CD4-positive, CD25-positive, alpha-beta regulatory T cell (primary cell): Measurements from ENCODE around the gene CRACDL. TPM values are rescaled to one million over a fixed set of nuclear protein-coding genes. Genes with fewer than 3 reads are reported as not detected.

Experiments used
- ATAC-seq, 2 donors: fragments of 150-1000 bp; cut with Tn5 transposase; one replicate each; pipeline ENCODE4 v1.10.0; 2021; ENCODE audit warnings: low read depth in 2 of 2, moderate number of reproducible peaks in 2 of 2, moderate library complexity in 1 of 2
- DNase-seq, 3 donors: peaks; one replicate each; pipeline versions ENCODE4 v3.0.0 to v3.0.0-alpha.2; 2012 to 2022; ENCODE audit warnings: mixed read lengths in 1 of 3
- H3K27ac ChIP-seq: one replicate; pipeline ENCODE4 v1.7.0; 2013; ENCODE audit warnings: mild to moderate bottlenecking, low read length; ENCODE audit not compliant: insufficient read depth, poor library complexity, severe bottlenecking
- H3K27me3 ChIP-seq: one replicate; pipeline ENCODE4 v1.7.0; 2013; ENCODE audit warnings: low read length; ENCODE audit not compliant: control insufficient read depth, insufficient read depth
- H3K36me3 ChIP-seq: one replicate; pipeline ENCODE4 v1.7.0; 2013; ENCODE audit warnings: mild to moderate bottlenecking, low read length, moderate library complexity; ENCODE audit not compliant: control insufficient read depth, insufficient read depth
- H3K4me1 ChIP-seq: 2 replicates; pipeline ENCODE4 v1.7.0; 2013; ENCODE audit warnings: mild to moderate bottlenecking, low read length; ENCODE audit not compliant: insufficient read depth, control insufficient read depth, poor library complexity, severe bottlenecking
- H3K4me3 ChIP-seq: one replicate; pipeline ENCODE4 v1.7.0; 2013; ENCODE audit warnings: low read depth, mild to moderate bottlenecking, low read length, moderate library complexity
- H3K9me3 ChIP-seq, 2 experiments: 1 replicate in 1 of 2; 2 replicates in 1 of 2; pipeline ENCODE4 v1.7.0; 2013; ENCODE audit warnings: low read length in 2 of 2, mild to moderate bottlenecking in 1 of 2, moderate library complexity in 1 of 2; ENCODE audit not compliant: control insufficient read depth in 2 of 2
- H3K27ac Mint-ChIP-seq, 3 donors: one replicate each; pipeline ENCODE4 v1.8.0; 2020 to 2022; ENCODE audit warnings: mild to moderate bottlenecking in 3 of 3, mixed read lengths in 3 of 3, moderate library complexity in 2 of 3
- H3K27me3 Mint-ChIP-seq: one replicate; pipeline ENCODE4 v1.8.0; 2022; ENCODE audit warnings: mild to moderate bottlenecking, mixed read lengths
- H3K36me3 Mint-ChIP-seq: one replicate; pipeline ENCODE4 v1.8.0; 2020; ENCODE audit warnings: mixed read lengths
- H3K4me1 Mint-ChIP-seq, 4 donors: one replicate each; pipeline ENCODE4 v1.8.0; 2020 to 2022; ENCODE audit warnings: mixed read lengths in 4 of 4, mild to moderate bottlenecking in 1 of 4
- H3K4me3 Mint-ChIP-seq, 4 donors: one replicate each; pipeline ENCODE4 v1.8.0; 2020 to 2022; ENCODE audit warnings: mild to moderate bottlenecking in 4 of 4, mixed read lengths in 4 of 4, moderate library complexity in 3 of 4
- H3K9me3 Mint-ChIP-seq, 7 donors: one replicate each; pipeline ENCODE4 v1.8.0; 2020 to 2022; ENCODE audit warnings: mixed read lengths in 7 of 7, mild to moderate bottlenecking in 3 of 7, moderate library complexity in 2 of 7
- polyA plus RNA-seq, 4 donors: library from polyadenylated mRNA; unstranded; fragments of 300-500 nt; fragmentation: Illumina TruSeq; gene quantifications; one replicate each; pipeline ENCODE4 v1.2.3, GENCODE V29; 2021
- total RNA-seq: library from RNA; stranded (reverse); gene quantifications from one replicate; pipeline ENCODE4 v1.2.3, GENCODE V29; 2022

Gene CRACDL
- total and polyA plus RNA-seq, 5 donors from 2014 or later: 0.10 to 0.18 (median 0.16) TPM

DNA sequence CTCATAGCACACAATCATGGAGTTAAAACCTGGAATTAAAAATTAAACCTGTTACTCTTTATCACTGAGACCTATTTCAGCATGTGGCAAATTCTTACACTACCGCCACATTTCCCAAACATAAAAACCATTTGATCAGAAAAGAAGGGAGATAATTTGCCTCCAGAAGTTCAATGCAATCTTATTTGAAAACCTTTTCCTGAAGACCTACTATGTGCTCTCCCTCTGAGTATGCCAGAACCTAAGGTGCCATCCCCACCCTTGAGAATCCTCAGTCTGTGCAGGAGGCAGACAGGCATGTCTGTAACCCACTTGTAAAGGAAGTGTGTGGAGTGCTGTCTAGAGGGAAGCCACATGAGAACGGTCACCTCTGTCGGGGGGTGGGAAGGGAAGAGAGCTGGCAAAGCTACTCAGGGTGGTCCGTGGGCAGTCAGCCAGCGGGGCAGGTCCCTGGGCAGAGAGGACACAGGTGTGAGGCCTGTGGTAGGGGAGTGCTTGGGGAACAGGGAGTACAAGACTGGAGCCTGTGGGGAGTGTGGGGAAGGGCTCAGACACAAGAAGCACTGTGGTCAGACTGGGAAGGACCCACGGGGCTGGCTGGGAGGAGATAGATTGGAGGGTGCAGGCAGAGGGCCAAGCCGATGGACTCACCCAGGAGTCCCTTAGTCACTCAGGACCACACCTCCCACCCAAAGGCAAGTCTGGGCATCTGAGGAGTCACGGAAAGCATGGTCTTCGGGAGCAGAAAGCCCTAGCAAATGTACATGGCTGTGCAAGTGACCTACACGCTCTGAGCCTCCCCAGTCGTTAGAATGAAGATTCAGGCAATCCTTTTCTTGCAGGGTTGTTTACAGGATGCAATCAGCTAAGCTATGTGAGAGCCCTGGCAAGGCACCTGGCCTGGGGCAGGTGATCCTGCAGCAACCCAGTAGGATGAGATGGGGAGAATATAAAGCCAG, 22.8 kb downstream of the CRACDL start:
- H3K36me3 Mint-ChIP-seq: no peaks in the 10 kb centered on the region
- H3K27ac Mint-ChIP-seq: peak overlapping the region in 1 of 3 donors; percentile 20
- no peaks in the 10 kb centered on the region for H3K9me3 Mint-ChIP-seq
- H3K4me3 ChIP-seq: no peak overlapping the region
- peaks cover 4% of the 10 kb centered on the region for H3K4me1 ChIP-seq
- no peak for DNase-seq
- H3K27me3 Mint-ChIP-seq: peaks cover 43% of the 10 kb centered on the region
- ATAC-seq: no peak
- H3K27ac ChIP-seq: no peak overlapping the region
- peaks cover 0 to 16% (median 2%) of the 10 kb centered on the region in 4 donors for H3K4me1 Mint-ChIP-seq
- peaks cover 9% of the 10 kb centered on the region for H3K27me3 ChIP-seq
- H3K36me3 ChIP-seq: no peaks in the 10 kb centered on the region
- no peak overlapping the region for H3K4me3 Mint-ChIP-seq
- no peaks in the 10 kb centered on the region for H3K9me3 ChIP-seq

DNA sequence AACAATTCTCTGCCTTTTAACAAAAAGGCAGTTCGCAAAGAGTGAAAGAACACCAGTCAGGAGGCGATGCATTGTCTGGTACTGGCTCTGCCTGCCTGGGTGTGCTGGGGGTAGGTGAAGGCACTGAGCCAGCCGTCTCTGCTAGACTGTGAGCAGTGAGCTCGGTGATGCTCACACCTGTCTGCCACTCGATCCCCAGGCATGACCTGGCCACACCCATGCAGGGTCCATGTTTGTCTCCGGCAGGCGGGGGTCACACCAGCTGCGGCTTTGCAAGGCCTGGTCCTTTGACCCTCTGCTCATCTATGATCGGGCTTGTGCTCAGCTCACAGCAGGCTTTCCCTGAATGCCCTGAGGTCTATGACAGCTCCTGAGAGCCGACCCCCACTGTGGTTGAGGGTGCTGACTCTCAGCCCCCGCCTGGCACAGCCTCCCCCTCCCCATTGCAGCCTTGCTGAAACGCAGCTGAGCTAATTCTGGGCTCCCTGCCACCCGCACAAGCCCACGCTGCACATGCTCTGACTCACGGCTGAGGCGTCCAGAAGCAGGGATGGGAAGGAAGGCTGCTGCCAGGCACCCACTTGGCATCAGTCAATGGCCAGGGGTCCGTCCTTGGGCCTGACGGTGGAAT, 23.7 kb downstream of the CRACDL start:
- H3K27me3 Mint-ChIP-seq: peaks cover 36% of the 10 kb centered on the region
- H3K36me3 Mint-ChIP-seq: no peaks in the 10 kb centered on the region
- no peak overlapping the region for H3K27ac Mint-ChIP-seq
- no peaks in the 10 kb centered on the region for H3K9me3 ChIP-seq
- H3K27ac ChIP-seq: no peak overlapping the region
- ATAC-seq (no peak), DNase-seq (no peak)
- no peak overlapping the region for H3K4me3 ChIP-seq
- peaks cover 10% of the 10 kb centered on the region for H3K27me3 ChIP-seq
- H3K4me3 Mint-ChIP-seq: peak overlapping the region in 1 of 4 donors; percentile 29
- no peaks in the 10 kb centered on the region for H3K36me3 ChIP-seq
- peaks cover 0 to 16% (median 2%) of the 10 kb centered on the region in 4 donors for H3K4me1 Mint-ChIP-seq
- H3K9me3 Mint-ChIP-seq: no peaks in the 10 kb centered on the region
- H3K4me1 ChIP-seq: peaks cover 4% of the 10 kb centered on the region

DNA sequence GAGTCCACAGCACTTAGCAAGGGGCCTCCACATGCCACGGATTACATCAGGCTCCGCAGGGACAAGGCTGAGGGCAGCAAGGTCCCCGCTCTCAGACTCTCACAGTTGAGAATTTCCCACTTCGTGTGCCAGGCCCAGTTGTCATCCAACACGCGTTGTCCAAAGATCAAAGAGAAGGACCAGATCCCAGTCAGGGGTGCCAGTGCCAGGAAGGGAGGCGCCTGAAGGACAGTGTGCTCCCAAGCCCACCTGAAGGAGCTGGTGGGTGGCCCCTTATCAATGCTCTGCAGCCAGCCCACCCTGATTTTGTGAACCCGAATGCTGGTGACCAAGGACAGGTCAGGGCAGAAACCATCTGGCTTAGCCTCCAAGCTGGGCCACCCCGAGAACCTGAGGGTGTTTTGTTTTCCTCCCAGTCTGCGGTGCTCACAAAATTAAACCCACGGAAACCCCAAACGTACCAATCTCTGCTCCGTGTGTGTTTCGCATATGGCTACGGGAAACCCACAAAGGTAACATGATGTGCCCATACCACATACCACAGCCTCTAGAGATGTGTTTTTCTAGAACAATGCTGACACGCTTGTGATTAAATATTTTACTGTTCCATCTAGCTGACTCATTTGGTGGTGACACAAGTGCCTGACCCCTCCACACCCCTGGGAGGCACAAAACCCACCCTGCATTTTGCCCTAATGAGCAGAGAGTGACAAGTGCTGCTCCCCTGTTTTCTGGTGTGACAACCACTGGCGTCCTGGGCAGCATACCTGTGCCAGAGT, 24.5 kb downstream of the CRACDL start:
- ATAC-seq (no peak), DNase-seq (peak in 1 of 3 donors; percentile 34)
- Histone ChIP-seq H3K27ac (no peak overlapping the region), H3K27me3 (peaks cover 7% of the 10 kb centered on the region), H3K4me1 (peaks cover 4% of the 10 kb centered on the region), H3K4me3 (no peak overlapping the region), H3K36me3 (no peaks in the 10 kb centered on the region), H3K9me3 (no peaks in the 10 kb centered on the region)
- Mint-ChIP-seq H3K36me3 (no peaks in the 10 kb centered on the region), H3K27me3 (peaks cover 36% of the 10 kb centered on the region), H3K9me3 (no peaks in the 10 kb centered on the region), H3K4me1 (peaks cover 0 to 16% (median 2%) of the 10 kb centered on the region in 4 donors), H3K27ac (no peak overlapping the region), H3K4me3 (peak overlapping the region in 1 of 4 donors; percentile 81)

DNA sequence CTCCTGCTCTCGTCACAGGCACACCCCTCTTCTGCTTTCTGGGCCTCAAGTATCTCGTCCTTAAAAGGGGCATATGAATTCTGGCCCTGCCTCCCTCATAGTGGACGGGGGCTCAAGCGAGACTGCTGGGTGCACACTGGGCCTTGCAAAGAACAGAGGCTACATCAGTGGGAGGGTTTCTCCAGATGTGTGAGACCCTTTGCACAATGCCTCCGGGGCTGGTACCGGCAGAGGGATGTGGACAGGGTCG, 25.0 kb downstream of the CRACDL start:
- H3K27ac ChIP-seq: no peak overlapping the region
- H3K9me3 Mint-ChIP-seq: no peaks in the 10 kb centered on the region
- H3K4me1 Mint-ChIP-seq: peaks cover 0 to 16% (median 2%) of the 10 kb centered on the region in 4 donors
- H3K36me3 Mint-ChIP-seq: no peaks in the 10 kb centered on the region
- H3K4me1 ChIP-seq: peaks cover 4% of the 10 kb centered on the region
- H3K9me3 ChIP-seq: no peaks in the 10 kb centered on the region
- H3K27me3 Mint-ChIP-seq: peaks cover 36% of the 10 kb centered on the region
- no peaks in the 10 kb centered on the region for H3K36me3 ChIP-seq
- no peak overlapping the region for H3K4me3 ChIP-seq
- no peak overlapping the region for H3K4me3 Mint-ChIP-seq
- H3K27me3 ChIP-seq: peaks cover 7% of the 10 kb centered on the region
- ATAC-seq (no peak), DNase-seq (no peak)
- no peak overlapping the region for H3K27ac Mint-ChIP-seq

GRCh38 chr2:98910349-98911125, 25.5 kb downstream of the CRACDL start:
- ATAC-seq: no peak
- H3K4me1 Mint-ChIP-seq: peaks cover 0 to 16% (median 2%) of the 10 kb centered on the region in 4 donors
- Histone ChIP-seq H3K27ac (no peak overlapping the region), H3K9me3 (no peaks in the 10 kb centered on the region), H3K36me3 (no peaks in the 10 kb centered on the region), H3K4me3 (no peak overlapping the region), H3K4me1 (peaks cover 4% of the 10 kb centered on the region), H3K27me3 (peaks cover 7% of the 10 kb centered on the region)
- H3K36me3 Mint-ChIP-seq: no peaks in the 10 kb centered on the region
- H3K9me3 Mint-ChIP-seq: peaks cover 0 to 2% (median 0%) of the 10 kb centered on the region in 7 donors
- H3K27ac Mint-ChIP-seq: no peak overlapping the region
- H3K4me3 Mint-ChIP-seq: no peak overlapping the region
- no peak for DNase-seq
- peaks cover 36% of the 10 kb centered on the region for H3K27me3 Mint-ChIP-seq

GRCh38 chr2:98909317-98910211, 26.5 kb downstream of the CRACDL start:
- Histone ChIP-seq H3K4me1 (peaks cover 4% of the 10 kb centered on the region), H3K36me3 (no peaks in the 10 kb centered on the region), H3K9me3 (no peaks in the 10 kb centered on the region), H3K27me3 (peaks cover 7% of the 10 kb centered on the region), H3K4me3 (no peak overlapping the region), H3K27ac (no peak overlapping the region)
- peaks cover 36% of the 10 kb centered on the region for H3K27me3 Mint-ChIP-seq
- peaks cover 0 to 16% (median 2%) of the 10 kb centered on the region in 4 donors for H3K4me1 Mint-ChIP-seq
- DNase-seq (no peak), ATAC-seq (no peak)
- peaks cover 0 to 2% (median 0%) of the 10 kb centered on the region in 7 donors for H3K9me3 Mint-ChIP-seq
- no peak overlapping the region for H3K27ac Mint-ChIP-seq
- H3K4me3 Mint-ChIP-seq: no peak overlapping the region
- H3K36me3 Mint-ChIP-seq: no peaks in the 10 kb centered on the region
